A549 (cell line): ENCODE data around the gene TEPSIN. TPM values are rescaled to one million over a fixed set of nuclear protein-coding genes. Genes with fewer than 3 reads are reported as not detected.

Experiments used
- ATAC-seq, 2 experiments: fragments of 200-7000 bp in 1 of 2; fragments of >200 bp in 1 of 2; cut with Nextera tagmentation in 1 of 2; cut with Tn5 transposase in 1 of 2; 3 replicates each; pipeline versions ENCODE4 v1.8.0 to v1.9.1; 2018 to 2020; ENCODE audit warnings: mild to moderate bottlenecking in 1 of 2, moderate library complexity in 1 of 2
- CTCF ChIA-PET: fragments of 300-600 bp; sonication (Branson Sonifier 250); formaldehyde crosslinking; extraction: SDS; loops from one replicate; lab custom pipeline; 2021; ENCODE audit warnings: antibody characterized with exemption, inconsistent platforms; lab: Yijun Ruan, JAX
- POLR2A ChIA-PET: fragments of 350-600 bp; formaldehyde crosslinking; extraction: SDS; loops from one replicate; lab custom pipeline; 2021; ENCODE audit warnings: antibody characterized with exemption, inconsistent platforms; lab: Yijun Ruan, JAX
- DNase-seq, 2 experiments: peaks; one replicate each; pipeline versions ENCODE4 v3.0.0 to v3.0.0-alpha.2; 2011 to 2016; ENCODE audit warnings: low read depth in 1 of 2, low spot score in 1 of 2
- FAIRE-seq: peaks from 2 replicates; lab custom pipeline; 2011; peaks lifted over from hg19 to GRCh38; lab: Jason Lieb, UNC
- H3K27ac ChIP-seq, 2 experiments: fragments of >200 bp; sonication (Bioruptor Twin); formaldehyde crosslinking; 3 replicates each; pipeline ENCODE4 v1.5.1; 2016 to 2017
- H3K4me1 ChIP-seq: fragments of >200 bp; sonication (Bioruptor Twin); formaldehyde crosslinking; 3 replicates; pipeline ENCODE4 v1.6.1; 2016
- H3K4me2 ChIP-seq: fragments of >200 bp; sonication (Bioruptor Twin); formaldehyde crosslinking; 3 replicates; pipeline ENCODE4 v1.6.1; 2016
- H3K4me3 ChIP-seq: fragments of >200 bp; sonication (Bioruptor Twin); formaldehyde crosslinking; 3 replicates; pipeline ENCODE4 v1.5.1; 2016
- H3K9me3 ChIP-seq: fragments of >200 bp; sonication (Bioruptor Twin); formaldehyde crosslinking; 3 replicates; pipeline ENCODE4 v1.6.1; 2016
- CBX2 ChIP-seq: fragments of 200-600 bp; sonication (generic); IDR thresholded peaks from 2 replicates; pipeline ENCODE4 v1.6.1; 2016; ENCODE audit warnings: low read depth, mild to moderate bottlenecking, borderline replicate concordance
- CBX8 ChIP-seq: fragments of 200-600 bp; sonication (generic); IDR thresholded peaks from 2 replicates; pipeline ENCODE4 v1.6.1; 2016
- CHD2 ChIP-seq: fragments of 150-350 bp; IDR thresholded peaks from 2 replicates; pipeline ENCODE4 v1.6.1; 2014; ENCODE audit warnings: low read length; ENCODE audit not compliant: partially characterized antibody
- EP300 ChIP-seq, 2 experiments: fragments of >200 bp; sonication (Bioruptor Twin); formaldehyde crosslinking; IDR thresholded peaks; 2 replicates in 1 of 2; 3 replicates in 1 of 2; pipeline ENCODE4 v1.6.1; 2016 to 2017
- ESRRA ChIP-seq: fragments of 150-350 bp; IDR thresholded peaks from 2 replicates; pipeline ENCODE4 v1.6.1; 2014; ENCODE audit warnings: mild to moderate bottlenecking, low read length, borderline replicate concordance
- GATA3 ChIP-seq: IDR thresholded peaks from 2 replicates; pipeline ENCODE4 v1.6.1; 2012; ENCODE audit warnings: borderline replicate concordance
- HEYL ChIP-seq: fragments of 250-450 bp; sonication (Bioruptor Pico); IDR thresholded peaks from 2 replicates; pipeline ENCODE4 v1.8.0; 2021; ENCODE audit warnings: mild to moderate bottlenecking, moderate library complexity
- JUN ChIP-seq, 2 experiments: fragments of >200 bp; sonication (Bioruptor Twin); formaldehyde crosslinking; IDR thresholded peaks; 2 replicates in 1 of 2; 3 replicates in 1 of 2; pipeline ENCODE4 v1.6.1; 2016 to 2017
- JUNB ChIP-seq: fragments of >200 bp; sonication (Bioruptor Twin); formaldehyde crosslinking; IDR thresholded peaks from 2 replicates; pipeline ENCODE4 v1.6.1; 2016
- KDM1A ChIP-seq: fragments of 200-600 bp; sonication (generic); IDR thresholded peaks from 2 replicates; pipeline ENCODE4 v1.6.1; 2016; ENCODE audit warnings: low read depth, mild to moderate bottlenecking
- MAFK ChIP-seq: fragments of 450-650 bp; IDR thresholded peaks from 2 replicates; pipeline ENCODE4 v1.6.1; 2014; ENCODE audit not compliant: partially characterized antibody
- MAZ ChIP-seq: fragments of 150-350 bp; IDR thresholded peaks from 2 replicates; pipeline ENCODE4 v1.6.1; 2014; ENCODE audit warnings: antibody characterized with exemption, low read depth, low read length, borderline replicate concordance
- MYC ChIP-seq: IDR thresholded peaks from 2 replicates; pipeline ENCODE4 v1.6.1; 2012; ENCODE audit warnings: mild to moderate bottlenecking, inconsistent platforms, low read length, improper control_type of control experiment, borderline replicate concordance
- RARB ChIP-seq: fragments of 250-450 bp; sonication (Bioruptor Pico); IDR thresholded peaks from 2 replicates; pipeline ENCODE4 v1.8.0; 2021; ENCODE audit warnings: mild to moderate bottlenecking, moderate library complexity
- RFX5 ChIP-seq: fragments of 450-650 bp; IDR thresholded peaks from 2 replicates; pipeline ENCODE4 v1.7.1; 2014; ENCODE audit warnings: antibody characterized with exemption, mild to moderate bottlenecking, moderate library complexity
- SMC3 ChIP-seq: fragments of >200 bp; sonication (Bioruptor Twin); formaldehyde crosslinking; IDR thresholded peaks from 3 replicates; pipeline ENCODE4 v1.6.1; 2018; ENCODE audit warnings: inconsistent platforms
- TFCP2L1 ChIP-seq: fragments of 250-450 bp; sonication (Bioruptor Pico); IDR thresholded peaks from 2 replicates; pipeline ENCODE4 v1.5.0; 2021; ENCODE audit warnings: mild to moderate bottlenecking
- ZFP36 ChIP-seq: fragments of 450-650 bp; IDR thresholded peaks from 2 replicates; pipeline ENCODE4 v1.6.1; 2014; ENCODE audit warnings: borderline replicate concordance; ENCODE audit not compliant: partially characterized antibody
- WGBS: methylation state at CpG from one replicate; pipeline ENCODE4 v1.1.6; 2017; ENCODE audit errors: missing lambda C conversion rate; 5-methylcytosine and 5-hydroxymethylcytosine counted together
- polyA plus RNA-seq, 4 experiments: library from polyadenylated mRNA; depleted of rRNA in 3 of 4; stranded (reverse); fragments of >200 nt; fragmentation: RNase III in 1 of 4; extraction: RNeasy Plus Mini Kit Qiagen cat#74134 plus additional on column Dnase treatment in 1 of 4; gene quantifications; 2 replicates in 3 of 4; 3 replicates in 1 of 4; pipeline ENCODE4 v1.2.3, GENCODE V29; 2011 to 2017
- TF ChIP-seq, protein P1 (sequence below): fragments of 250-450 bp; sonication (Bioruptor Pico); IDR thresholded peaks from 2 replicates; pipeline ENCODE4 v1.5.0; 2020; ENCODE audit warnings: low read depth, mild to moderate bottlenecking, moderate library complexity
- TF ChIP-seq, protein P2 (sequence below): fragments of 150-350 bp; IDR thresholded peaks from 2 replicates; pipeline ENCODE4 v1.6.1; 2014; ENCODE audit warnings: low read depth, mild to moderate bottlenecking, low read length
- TF ChIP-seq, protein P3 (sequence below): fragments of >200 bp; sonication (Bioruptor Twin); formaldehyde crosslinking; IDR thresholded peaks from 3 replicates; pipeline ENCODE4 v1.6.1; 2016
- TF ChIP-seq, protein P4 (sequence below): IDR thresholded peaks from 2 replicates; pipeline ENCODE4 v1.6.1; 2012

TEPSIN gene
- polyA plus RNA-seq, 2 of the 4 experiments (the other 2 are of a cell fraction): 12.5 to 31.3 TPM

DNA sequence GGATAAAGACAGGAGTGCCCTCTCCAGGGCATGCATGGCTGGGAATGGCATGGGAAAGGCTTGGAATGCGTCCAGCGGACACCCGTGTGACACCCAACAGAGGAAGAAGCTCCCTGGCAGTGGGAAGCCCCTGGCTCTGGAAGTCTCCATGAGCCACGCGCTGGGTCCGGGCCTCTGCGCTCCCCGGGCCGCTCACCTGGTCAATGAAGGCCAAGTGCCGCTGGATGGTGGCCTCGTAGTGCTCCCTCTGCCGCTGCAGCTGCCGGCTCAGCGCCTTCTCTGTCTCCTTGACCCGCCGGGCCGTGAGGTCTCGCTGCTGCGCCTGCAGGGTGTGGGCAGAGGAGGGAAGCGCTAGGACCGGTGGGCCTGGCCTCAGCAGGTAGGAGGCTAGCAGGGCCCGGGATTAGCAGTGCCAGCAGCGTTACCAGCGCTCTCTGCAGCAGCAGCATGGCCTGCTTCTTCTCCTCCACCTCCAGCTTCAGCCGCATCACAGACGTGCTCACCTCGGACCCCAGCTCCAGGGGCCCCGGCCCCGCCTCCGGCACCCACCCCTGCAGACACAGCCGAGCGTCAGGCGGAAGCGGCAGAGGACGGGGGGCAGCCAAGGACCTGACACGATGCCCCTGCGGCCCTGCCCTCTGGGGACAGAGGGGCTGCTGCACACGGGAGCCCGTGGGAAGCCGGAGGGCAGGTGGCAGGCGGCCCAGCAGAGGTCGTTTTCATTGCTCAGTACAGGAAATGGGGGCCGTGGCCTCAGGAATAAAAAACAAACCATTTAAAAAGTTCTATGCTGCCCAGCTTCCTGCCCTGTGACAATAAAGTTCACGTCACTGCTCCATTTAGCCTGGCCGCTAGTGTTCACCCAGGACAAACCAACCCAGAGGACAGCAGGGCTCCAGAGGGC lies 42.1 kb downstream of the TEPSIN start:
- POLR2A ChIA-PET: no interaction called here
- FAIRE-seq: no peak
- TF ChIP-seq GATA3: no peak
- TF ChIP-seq JUNB: no peak
- TF ChIP-seq ZFP36: no peak
- TF ChIP-seq HEYL (CRISPR knock-in tag): no peak
- no peak for TF ChIP-seq ESRRA
- TF ChIP-seq TFCP2L1 (CRISPR knock-in tag): no peak
- no peak for TF ChIP-seq RFX5
- no peak for TF ChIP-seq EP300 (IDR thresholded peaks at IDR 0.05)
- TF ChIP-seq, protein P1, sequence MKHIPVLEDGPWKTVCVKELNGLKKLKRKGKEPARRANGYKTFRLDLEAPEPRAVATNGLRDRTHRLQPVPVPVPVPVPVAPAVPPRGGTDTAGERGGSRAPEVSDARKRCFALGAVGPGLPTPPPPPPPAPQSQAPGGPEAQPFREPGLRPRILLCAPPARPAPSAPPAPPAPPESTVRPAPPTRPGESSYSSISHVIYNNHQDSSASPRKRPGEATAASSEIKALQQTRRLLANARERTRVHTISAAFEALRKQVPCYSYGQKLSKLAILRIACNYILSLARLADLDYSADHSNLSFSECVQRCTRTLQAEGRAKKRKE (CRISPR knock-in tag): no peak
- no peak for TF ChIP-seq CBX2
- no peak for TF ChIP-seq SMC3
- no peak for TF ChIP-seq CBX8

DNA sequence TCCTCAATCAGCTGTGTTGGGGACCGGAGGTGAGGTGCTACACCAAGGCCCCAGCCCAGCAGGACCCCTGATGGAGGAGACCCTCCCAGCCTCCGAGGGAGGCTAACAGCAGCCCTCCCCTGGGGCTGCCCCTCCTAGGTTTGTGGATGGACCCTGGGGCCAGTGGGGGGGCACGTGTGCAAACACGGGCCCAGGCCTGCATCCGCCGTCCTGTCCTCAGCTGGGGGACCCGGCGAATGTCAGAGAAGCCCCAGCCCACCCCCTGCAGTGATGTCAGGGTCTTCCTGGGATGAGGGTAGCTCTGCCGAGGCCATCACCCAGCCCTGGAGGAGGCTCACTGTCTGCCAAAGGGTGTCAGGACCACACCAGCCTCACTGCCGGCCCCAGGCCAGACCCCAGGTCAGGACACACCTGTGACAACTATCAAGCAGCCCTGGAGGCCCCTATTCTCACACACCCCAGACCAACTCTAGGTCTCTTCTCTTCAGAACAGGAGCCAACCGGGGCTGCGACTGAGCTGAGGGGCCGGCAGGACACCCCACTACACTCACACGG lies 42.8 kb downstream of the TEPSIN start:
- Histone ChIP-seq H3K4me2 (no peak overlapping the region), H3K9me3 (no peaks in the 10 kb centered on the region), H3K4me1 (no peaks in the 10 kb centered on the region), H3K27ac (no peak overlapping the region), H3K4me3 (no peak overlapping the region)
- FAIRE-seq (no peak), ATAC-seq (no peak), DNase-seq (no peak)
- CTCF ChIA-PET: interaction anchor here (0.9 to 13.7 kb wide), 5 partner anchors 10 to 172 kb away, joined by 3 to 175 read pairs (median 7); no protein-coding TSS in a partner anchor
- POLR2A ChIA-PET: no interaction called here
- TF ChIP-seq CHD2 (no peak), MYC (no peak), MAZ (no peak), HEYL (CRISPR knock-in tag) (no peak), JUN (IDR thresholded peaks at IDR 0.05) (no peak), RARB (no peak), KDM1A (no peak), MAFK (no peak)
- TF ChIP-seq, protein P2, sequence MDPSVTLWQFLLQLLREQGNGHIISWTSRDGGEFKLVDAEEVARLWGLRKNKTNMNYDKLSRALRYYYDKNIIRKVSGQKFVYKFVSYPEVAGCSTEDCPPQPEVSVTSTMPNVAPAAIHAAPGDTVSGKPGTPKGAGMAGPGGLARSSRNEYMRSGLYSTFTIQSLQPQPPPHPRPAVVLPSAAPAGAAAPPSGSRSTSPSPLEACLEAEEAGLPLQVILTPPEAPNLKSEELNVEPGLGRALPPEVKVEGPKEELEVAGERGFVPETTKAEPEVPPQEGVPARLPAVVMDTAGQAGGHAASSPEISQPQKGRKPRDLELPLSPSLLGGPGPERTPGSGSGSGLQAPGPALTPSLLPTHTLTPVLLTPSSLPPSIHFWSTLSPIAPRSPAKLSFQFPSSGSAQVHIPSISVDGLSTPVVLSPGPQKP: no peak
- TF ChIP-seq, protein P3, sequence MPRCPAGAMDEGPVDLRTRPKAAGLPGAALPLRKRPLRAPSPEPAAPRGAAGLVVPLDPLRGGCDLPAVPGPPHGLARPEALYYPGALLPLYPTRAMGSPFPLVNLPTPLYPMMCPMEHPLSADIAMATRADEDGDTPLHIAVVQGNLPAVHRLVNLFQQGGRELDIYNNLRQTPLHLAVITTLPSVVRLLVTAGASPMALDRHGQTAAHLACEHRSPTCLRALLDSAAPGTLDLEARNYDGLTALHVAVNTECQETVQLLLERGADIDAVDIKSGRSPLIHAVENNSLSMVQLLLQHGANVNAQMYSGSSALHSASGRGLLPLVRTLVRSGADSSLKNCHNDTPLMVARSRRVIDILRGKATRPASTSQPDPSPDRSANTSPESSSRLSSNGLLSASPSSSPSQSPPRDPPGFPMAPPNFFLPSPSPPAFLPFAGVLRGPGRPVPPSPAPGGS: no peak
- TF ChIP-seq, protein P1 (CRISPR knock-in tag): no peak
- TF ChIP-seq, protein P4, sequence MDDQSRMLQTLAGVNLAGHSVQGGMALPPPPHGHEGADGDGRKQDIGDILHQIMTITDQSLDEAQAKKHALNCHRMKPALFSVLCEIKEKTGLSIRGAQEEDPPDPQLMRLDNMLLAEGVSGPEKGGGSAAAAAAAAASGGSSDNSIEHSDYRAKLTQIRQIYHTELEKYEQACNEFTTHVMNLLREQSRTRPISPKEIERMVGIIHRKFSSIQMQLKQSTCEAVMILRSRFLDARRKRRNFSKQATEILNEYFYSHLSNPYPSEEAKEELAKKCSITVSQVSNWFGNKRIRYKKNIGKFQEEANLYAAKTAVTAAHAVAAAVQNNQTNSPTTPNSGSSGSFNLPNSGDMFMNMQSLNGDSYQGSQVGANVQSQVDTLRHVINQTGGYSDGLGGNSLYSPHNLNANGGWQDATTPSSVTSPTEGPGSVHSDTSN: no peak
- WGBS: 85% methylated on average over 7 of the region's 14 CpGs

More for the DNA sequence above, 42.1 kb downstream of the TEPSIN start:
- H3K4me2 ChIP-seq: no peak overlapping the region
- DNase-seq (no peak), ATAC-seq (no peak)
- H3K4me1 ChIP-seq: no peaks in the 10 kb centered on the region
- no peaks in the 10 kb centered on the region for H3K9me3 ChIP-seq
- CTCF ChIA-PET: interaction anchor here (1.2 to 13.7 kb wide), 4 partner anchors 34 to 173 kb away, joined by 3 to 175 read pairs (median 7); no protein-coding TSS in a partner anchor
- WGBS: 90% methylated on average over 36 of the region's 45 CpGs
- H3K4me3 ChIP-seq: no peak overlapping the region
- no peak overlapping the region for H3K27ac ChIP-seq
